Mesendoderm (in vitro differentiated cells): ENCODE data around the gene BEGAIN.

Experiments
- DNase-seq: peaks from one replicate; pipeline ENCODE4 v3.0.0; 2013
- H2AK5ac ChIP-seq: 2 replicates; pipeline ENCODE4 v1.6.1; 2013; ENCODE audit warnings: low read length, inconsistent platforms
- H2BK120ac ChIP-seq: 2 replicates; pipeline ENCODE4 v1.6.1; 2013; ENCODE audit warnings: low read depth, mild to moderate bottlenecking, low read length, moderate library complexity, mixed read lengths
- H2BK15ac ChIP-seq: replicated peaks from 2 replicates; pipeline ENCODE4 v1.6.1; 2013; ENCODE audit warnings: low read depth, mild to moderate bottlenecking, moderate library complexity
- H2BK5ac ChIP-seq: 2 replicates; pipeline ENCODE4 v1.6.1; 2013; ENCODE audit warnings: low read length, inconsistent platforms
- H3K18ac ChIP-seq: 2 replicates; pipeline ENCODE4 v1.6.1; 2013; ENCODE audit warnings: mild to moderate bottlenecking, low read length, mixed read lengths
- H3K23ac ChIP-seq: one replicate; pipeline ENCODE4 v1.6.1; 2013; ENCODE audit warnings: low read length
- H3K27ac ChIP-seq: 2 replicates; pipeline ENCODE4 v1.5.1; 2013; ENCODE audit warnings: low read depth, mild to moderate bottlenecking, inconsistent platforms, low read length, moderate library complexity
- H3K27me3 ChIP-seq: 2 replicates; pipeline ENCODE4 v1.6.1; 2013; ENCODE audit warnings: low read length, control low read depth, mild to moderate bottlenecking, inconsistent platforms; ENCODE audit not compliant: insufficient read depth, poor library complexity
- H3K36me3 ChIP-seq: 2 replicates; pipeline ENCODE4 v1.6.1; 2013; ENCODE audit warnings: low read length, inconsistent platforms; ENCODE audit not compliant: control insufficient read depth, insufficient read depth
- H3K4ac ChIP-seq: one replicate; pipeline ENCODE4 v1.6.1; 2013; ENCODE audit warnings: low read depth, mild to moderate bottlenecking, low read length, moderate library complexity
- H3K4me1 ChIP-seq: 2 replicates; pipeline ENCODE4 v1.6.1; 2013; ENCODE audit warnings: low read depth, low read length, inconsistent platforms; ENCODE audit not compliant: control insufficient read depth
- H3K4me2 ChIP-seq: 2 replicates; pipeline ENCODE4 v1.6.1; 2013; ENCODE audit warnings: low read length
- H3K4me3 ChIP-seq: 2 replicates; pipeline ENCODE4 v1.5.1; 2013; ENCODE audit warnings: mild to moderate bottlenecking, low read length
- H3K56ac ChIP-seq: one replicate; pipeline ENCODE4 v1.6.1; 2013; ENCODE audit warnings: low read length
- H3K79me1 ChIP-seq: 2 replicates; pipeline ENCODE4 v1.6.1; 2013; ENCODE audit warnings: low read length, inconsistent platforms
- H3K79me2 ChIP-seq: 2 replicates; pipeline ENCODE4 v1.6.1; 2013; ENCODE audit warnings: mild to moderate bottlenecking, low read length; ENCODE audit not compliant: control insufficient read depth, insufficient read depth
- H3K9ac ChIP-seq: 2 replicates; pipeline ENCODE4 v1.6.1; 2013; ENCODE audit warnings: low read length, inconsistent platforms
- H4K5ac ChIP-seq: one replicate; pipeline ENCODE4 v1.6.1; 2013; ENCODE audit warnings: low read length
- H4K8ac ChIP-seq: one replicate; pipeline ENCODE4 v1.6.1; 2013; ENCODE audit warnings: low read depth, mild to moderate bottlenecking, control low read depth, low read length, moderate library complexity
- WGBS: extraction: QIAGEN DNeasy Blood & Tissue Kit; methylation state at CpG from one replicate; pipeline ENCODE4 v1.1.7; 2013; ENCODE audit warnings: low lambda C conversion rate, missing lambda C conversion rate; ENCODE audit not compliant: insufficient coverage; ENCODE audit errors: extremely low coverage; 5-methylcytosine and 5-hydroxymethylcytosine counted together

BEGAIN gene

DNA sequence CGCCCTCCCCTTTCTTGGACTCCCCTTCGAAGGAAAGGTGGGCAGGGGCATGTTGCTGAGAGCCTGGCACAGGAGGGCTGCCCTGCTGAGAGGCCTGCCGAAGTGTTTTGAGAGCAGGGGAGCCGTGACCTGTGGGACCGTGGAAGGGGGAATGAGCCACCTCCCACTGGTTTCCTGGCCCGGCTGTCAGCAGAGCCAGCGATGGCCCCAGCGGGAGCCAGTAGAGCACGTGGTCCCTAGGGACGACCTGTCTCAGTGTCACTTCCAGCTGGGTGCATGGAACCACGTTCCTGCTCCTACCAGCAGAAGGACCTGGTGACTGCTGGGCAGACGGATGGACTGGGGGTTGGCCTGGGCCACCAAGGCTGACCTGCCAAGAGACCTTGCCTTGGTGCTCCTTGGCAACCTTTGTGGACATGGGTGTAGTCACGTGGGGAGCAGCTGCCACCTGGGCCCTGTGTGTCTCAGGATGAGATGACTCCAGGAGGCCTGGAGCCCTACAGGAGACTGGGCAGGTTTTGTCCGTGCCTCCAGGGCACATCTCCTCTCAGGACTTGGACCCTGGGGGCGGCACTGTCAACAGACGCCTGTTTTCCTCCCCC, 34.6 kb downstream of the BEGAIN start:
- Histone ChIP-seq H4K5ac (no peak overlapping the region), H3K18ac (no peak overlapping the region), H3K27ac (no peak overlapping the region), H3K56ac (no peak overlapping the region), H4K8ac (no peak overlapping the region), H3K23ac (no peak overlapping the region), H3K4ac (no peak overlapping the region), H2BK15ac (no peak overlapping the region), H3K36me3 (no peaks in the 10 kb centered on the region), H2BK120ac (no peak overlapping the region), H3K79me2 (no peaks in the 10 kb centered on the region), H3K4me1 (peaks cover 4% of the 10 kb centered on the region), H3K9ac (no peak overlapping the region), H3K27me3 (no peaks in the 10 kb centered on the region), H3K4me2 (no peak overlapping the region), H2AK5ac (no peak overlapping the region), H3K79me1 (no peaks in the 10 kb centered on the region), H2BK5ac (no peak overlapping the region), H3K4me3 (no peak overlapping the region)
- DNase-seq = no peak
- no CpG with 5 or more reads among the region's 16 CpGs for WGBS

DNA sequence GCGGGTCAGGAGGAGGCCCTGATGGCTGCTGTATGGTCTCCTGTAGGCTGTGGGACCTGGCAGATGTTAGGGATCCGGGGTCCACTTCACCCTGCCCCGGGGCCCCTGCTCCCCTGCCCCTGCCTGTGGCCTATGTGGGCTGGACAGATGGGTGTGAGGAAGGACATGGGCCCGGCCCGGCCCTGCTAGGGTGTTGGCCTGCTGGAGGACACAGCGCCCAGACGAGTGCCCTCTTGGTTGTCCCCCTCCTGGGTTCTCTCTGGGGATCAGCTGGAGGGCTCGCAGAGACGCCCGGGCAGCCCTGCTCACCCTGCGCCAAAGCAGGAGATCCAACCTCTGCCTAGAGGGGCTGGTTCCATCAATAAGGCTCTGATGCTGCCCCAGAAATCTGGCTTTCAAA, 36.2 kb downstream of the BEGAIN start:
- H3K23ac ChIP-seq = no peak overlapping the region
- H3K4me1 ChIP-seq = peaks cover 4% of the 10 kb centered on the region
- no peak overlapping the region for H3K56ac ChIP-seq
- H3K27me3 ChIP-seq = no peaks in the 10 kb centered on the region
- H4K5ac ChIP-seq = no peak overlapping the region
- H3K36me3 ChIP-seq = no peaks in the 10 kb centered on the region
- no peak overlapping the region for H2BK5ac ChIP-seq
- no peak overlapping the region for H3K4me3 ChIP-seq
- no peak overlapping the region for H4K8ac ChIP-seq
- no peak overlapping the region for H2AK5ac ChIP-seq
- no peak overlapping the region for H2BK120ac ChIP-seq
- no CpG with 5 or more reads among the region's 11 CpGs for WGBS
- no peaks in the 10 kb centered on the region for H3K79me2 ChIP-seq
- H3K27ac ChIP-seq = no peak overlapping the region
- H3K4ac ChIP-seq = no peak overlapping the region
- no peak for DNase-seq
- no peak overlapping the region for H3K9ac ChIP-seq
- H3K79me1 ChIP-seq = no peaks in the 10 kb centered on the region
- H2BK15ac ChIP-seq = no peak overlapping the region
- no peak overlapping the region for H3K4me2 ChIP-seq
- H3K18ac ChIP-seq = no peak overlapping the region

DNA sequence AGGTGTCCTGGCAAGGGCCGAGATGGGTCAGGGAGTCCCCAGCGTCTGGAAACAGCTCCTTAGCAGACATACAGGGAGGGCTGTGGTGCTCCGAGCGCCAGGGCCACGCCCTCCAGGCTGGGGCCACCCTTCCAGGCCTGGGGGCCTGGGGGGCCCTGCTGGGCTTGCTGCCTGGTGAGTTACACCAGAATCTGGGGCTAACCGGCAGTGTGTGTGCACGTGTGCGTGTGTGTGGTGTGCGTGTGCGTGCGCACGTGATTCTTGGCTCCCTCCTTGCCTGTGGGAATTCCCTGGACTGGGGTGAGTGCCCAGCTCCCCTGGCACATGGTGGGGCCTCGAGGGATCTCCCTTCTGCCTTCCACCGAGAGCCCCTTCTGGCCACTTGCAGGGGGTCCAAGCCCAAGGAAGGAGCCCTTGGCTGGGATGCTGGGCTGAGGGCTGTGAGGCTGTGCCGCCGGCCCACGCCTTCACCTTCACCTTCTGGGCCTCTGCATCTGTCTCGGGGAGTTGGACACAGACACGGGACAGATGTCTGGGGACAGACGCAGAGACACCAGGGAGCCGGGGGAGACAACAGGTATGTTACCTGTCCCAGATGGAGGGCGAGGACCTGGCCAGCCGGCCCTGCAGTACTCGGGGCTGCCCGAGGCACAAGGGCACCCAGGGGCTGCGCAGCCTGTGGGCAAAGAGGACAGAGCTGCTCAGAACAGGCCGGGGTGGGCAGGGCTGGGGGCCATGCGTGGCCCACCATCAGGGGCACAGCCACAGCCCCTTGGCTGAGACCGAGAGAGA, 37.2 kb downstream of the BEGAIN start:
- no peak overlapping the region for H3K4me3 ChIP-seq
- no CpG with 5 or more reads among the region's 29 CpGs for WGBS
- H4K5ac ChIP-seq = no peak overlapping the region
- no peak overlapping the region for H3K23ac ChIP-seq
- H3K36me3 ChIP-seq = no peaks in the 10 kb centered on the region
- no peak overlapping the region for H3K4ac ChIP-seq
- no peak overlapping the region for H3K9ac ChIP-seq
- no peak overlapping the region for H2BK120ac ChIP-seq
- H3K79me2 ChIP-seq = no peaks in the 10 kb centered on the region
- no peak overlapping the region for H3K4me2 ChIP-seq
- no peak overlapping the region for H4K8ac ChIP-seq
- H3K56ac ChIP-seq = no peak overlapping the region
- no peak overlapping the region for H2AK5ac ChIP-seq
- no peaks in the 10 kb centered on the region for H3K79me1 ChIP-seq
- H3K27ac ChIP-seq = no peak overlapping the region
- H3K4me1 ChIP-seq = no peaks in the 10 kb centered on the region
- H2BK5ac ChIP-seq = no peak overlapping the region
- DNase-seq = no peak
- H3K27me3 ChIP-seq = no peaks in the 10 kb centered on the region
- H3K18ac ChIP-seq = no peak overlapping the region
- no peak overlapping the region for H2BK15ac ChIP-seq

DNA sequence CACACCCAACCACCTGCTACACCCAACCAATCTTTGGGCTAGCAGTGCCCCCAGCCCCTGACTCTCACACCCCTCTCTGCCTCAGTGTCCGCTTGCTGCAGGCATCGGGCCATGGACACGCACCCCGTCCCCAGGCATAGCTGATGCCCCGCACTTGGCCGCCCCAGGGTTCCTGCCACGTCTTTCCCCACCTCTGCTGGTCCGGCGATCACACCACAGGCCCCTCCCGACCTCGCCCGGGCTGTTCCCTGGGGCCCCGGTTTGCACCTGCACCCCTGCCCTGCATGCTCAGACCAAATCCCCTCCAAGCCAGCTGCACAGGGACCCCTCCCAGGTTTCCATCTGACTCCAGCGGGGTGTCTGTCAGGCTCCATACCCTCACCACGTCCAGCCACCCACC, 38.3 kb downstream of the BEGAIN start:
- H2AK5ac ChIP-seq = no peak overlapping the region
- no CpG with 5 or more reads among the region's 15 CpGs for WGBS
- no peak overlapping the region for H3K23ac ChIP-seq
- no peak overlapping the region for H3K9ac ChIP-seq
- no peak overlapping the region for H2BK15ac ChIP-seq
- H3K79me1 ChIP-seq = no peaks in the 10 kb centered on the region
- no peak overlapping the region for H4K5ac ChIP-seq
- H3K4me3 ChIP-seq = no peak overlapping the region
- DNase-seq = no peak
- H3K36me3 ChIP-seq = no peaks in the 10 kb centered on the region
- H3K4me2 ChIP-seq = no peak overlapping the region
- H3K18ac ChIP-seq = no peak overlapping the region
- H2BK120ac ChIP-seq = no peak overlapping the region
- H2BK5ac ChIP-seq = no peak overlapping the region
- H3K56ac ChIP-seq = no peak overlapping the region
- H3K27ac ChIP-seq = no peak overlapping the region
- H3K79me2 ChIP-seq = no peaks in the 10 kb centered on the region
- no peaks in the 10 kb centered on the region for H3K4me1 ChIP-seq
- H4K8ac ChIP-seq = no peak overlapping the region
- H3K4ac ChIP-seq = no peak overlapping the region
- no peaks in the 10 kb centered on the region for H3K27me3 ChIP-seq

DNA sequence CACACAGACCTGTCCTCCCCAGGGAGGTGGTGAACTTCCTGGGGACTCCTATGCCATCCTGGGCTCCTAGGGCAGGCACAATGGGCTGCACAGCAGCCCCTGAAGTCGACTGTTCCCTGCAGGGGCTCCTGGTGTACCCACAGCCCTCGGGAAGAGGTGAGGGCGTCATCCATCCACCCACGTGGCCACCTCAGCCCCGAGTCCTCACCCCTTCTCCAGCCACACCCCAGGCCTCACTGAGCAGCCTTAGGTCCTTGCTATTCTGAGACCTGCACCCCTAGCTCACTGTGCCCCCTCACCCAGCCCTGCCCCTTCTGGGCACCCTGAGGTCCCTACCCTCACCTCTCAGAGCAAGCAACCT, 38.9 kb downstream of the BEGAIN start:
- no peaks in the 10 kb centered on the region for H3K79me2 ChIP-seq
- no peak overlapping the region for H3K4ac ChIP-seq
- no CpG with 5 or more reads among the region's 5 CpGs for WGBS

More for the DNA sequence above, 38.9 kb downstream of the BEGAIN start:
- Histone ChIP-seq H3K56ac (no peak overlapping the region), H3K18ac (no peak overlapping the region), H3K79me1 (no peaks in the 10 kb centered on the region), H4K5ac (no peak overlapping the region), H2BK15ac (no peak overlapping the region), H3K4me2 (no peak overlapping the region), H3K23ac (no peak overlapping the region), H2BK120ac (no peak overlapping the region), H3K9ac (no peak overlapping the region), H4K8ac (no peak overlapping the region), H3K4me1 (no peaks in the 10 kb centered on the region), H3K27me3 (no peaks in the 10 kb centered on the region), H2BK5ac (no peak overlapping the region), H3K36me3 (no peaks in the 10 kb centered on the region), H3K27ac (no peak overlapping the region), H3K4me3 (no peak overlapping the region), H2AK5ac (no peak overlapping the region)
- no peak for DNase-seq
